Activated CD4-positive, alpha-beta memory T cell treated with anti-CD3 and anti-CD28 coated beads for 36 hours (primary cell): ENCODE data around the gene NRL. TPM values are rescaled to one million over a fixed set of nuclear protein-coding genes. Genes with fewer than 3 reads are reported as not detected.

ENCODE experiments used
- CTCF ChIA-PET: fragments of 350-600 bp; sonication (Branson Sonifier 250); formaldehyde crosslinking; loops from one replicate; lab custom pipeline; 2021; ENCODE audit warnings: antibody characterized with exemption, inconsistent platforms; lab: Charles Lee
- POLR2A ChIA-PET: fragments of 350-600 bp; sonication (Branson Sonifier 250); formaldehyde crosslinking; loops from one replicate; lab custom pipeline; 2021; ENCODE audit warnings: antibody characterized with exemption; lab: Charles Lee
- DNase-seq: peaks from one replicate; pipeline ENCODE4 v3.0.0-alpha.2; 2020
- H3K27ac Mint-ChIP-seq: one replicate; pipeline ENCODE4 v1.8.0; 2021; ENCODE audit warnings: mixed read lengths
- H3K27me3 Mint-ChIP-seq: one replicate; pipeline ENCODE4 v1.8.0; 2021; ENCODE audit warnings: mixed read lengths
- H3K36me3 Mint-ChIP-seq: one replicate; pipeline ENCODE4 v1.8.0; 2021; ENCODE audit warnings: mixed read lengths
- H3K4me1 Mint-ChIP-seq: one replicate; pipeline ENCODE4 v1.8.0; 2021; ENCODE audit warnings: low read depth, mixed read lengths
- H3K4me3 Mint-ChIP-seq: one replicate; pipeline ENCODE4 v1.8.0; 2021; ENCODE audit warnings: mild to moderate bottlenecking, mixed read lengths
- H3K9me3 Mint-ChIP-seq: one replicate; pipeline ENCODE4 v1.8.0; 2021; ENCODE audit warnings: mixed read lengths
- intact Hi-C: fragments of 100-400 bp; cut with micrococcal nuclease; formaldehyde crosslinking; loops from one replicate; pipeline ENCODE4 v1.15.1; 2023
- total RNA-seq, 2 experiments: library from RNA; stranded (reverse); gene quantifications; one replicate each; pipeline ENCODE4 v1.2.3, GENCODE V29; 2021

The NRL gene
- total RNA-seq, 2 experiments from 2014 or later, result 1.2 to 1.9 TPM

DNA sequence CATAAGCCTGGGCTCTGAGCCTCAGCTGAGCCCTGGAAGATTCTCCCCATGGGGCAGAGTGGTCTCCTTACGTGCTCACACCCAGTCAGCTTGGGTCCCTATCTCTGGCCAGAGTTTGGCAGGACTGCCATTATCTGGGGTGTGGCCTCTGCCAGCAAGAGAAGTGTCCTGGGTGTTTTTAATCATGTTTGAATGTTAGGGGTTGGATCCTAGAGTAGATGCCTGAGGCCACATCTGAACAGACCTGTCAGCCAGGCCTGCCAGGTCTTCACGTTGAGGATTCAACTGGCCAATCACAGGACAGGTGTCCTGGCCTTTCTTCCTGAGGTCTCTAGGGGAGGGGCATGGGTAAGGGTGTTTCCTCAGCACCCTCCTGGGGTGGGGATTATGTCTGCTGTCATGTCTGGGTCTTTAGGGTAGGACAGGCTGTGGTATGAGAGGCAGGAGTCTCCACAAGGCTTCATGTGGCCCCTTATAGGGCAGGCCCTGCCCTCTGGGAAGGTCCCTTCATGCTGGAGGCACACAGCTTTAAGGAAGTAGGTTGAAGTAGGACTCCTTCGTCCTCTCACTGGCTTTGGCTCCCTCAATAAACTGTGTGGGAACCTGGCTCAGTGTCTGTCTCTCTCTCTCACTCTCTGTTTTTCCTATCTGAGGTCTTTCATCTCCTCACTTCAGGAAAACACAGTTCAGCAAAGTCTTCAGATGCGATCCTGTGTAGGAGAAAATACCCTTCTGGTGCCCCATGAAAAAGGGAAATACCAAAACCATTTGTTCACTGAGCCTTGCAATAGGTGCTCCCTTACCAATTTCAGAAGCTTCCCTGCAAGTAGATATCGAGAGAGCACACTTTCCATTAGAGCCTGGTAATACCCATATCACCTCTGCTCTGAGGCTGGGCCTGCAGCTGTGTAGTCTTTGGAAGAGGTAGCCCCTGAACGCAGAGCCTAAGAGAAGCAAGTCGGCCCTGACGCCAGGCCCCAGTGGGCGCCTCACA lies 9.0 kb upstream of the NRL start:
- ChIA-PET POLR2A (interaction anchor here (0.6 to 4.9 kb wide), 3 partner anchors 8 to 91 kb away, joined by 3 to 27 read pairs (median 4); partner anchors contain the start of genes DCAF11, NRL and PSME1), CTCF (interaction anchor here (0.8 to 1.5 kb wide), 4 partner anchors 12 to 38 kb away, joined by 3 to 5 read pairs (median 4); partner anchors contain the start of genes IRF9 and PSME1)
- Mint-ChIP-seq H3K27ac (no peak overlapping the region), H3K9me3 (no peaks in the 10 kb centered on the region), H3K27me3 (no peaks in the 10 kb centered on the region), H3K36me3 (peaks cover 25% of the 10 kb centered on the region), H3K4me3 (no peak overlapping the region), H3K4me1 (no peaks in the 10 kb centered on the region)
- DNase-seq, result no peak
- intact Hi-C loops, result no loop called here

- peaks cover 29% of the 10 kb centered on the region for H3K36me3 Mint-ChIP-seq
- no peak overlapping the region for H3K27ac Mint-ChIP-seq
- no peak for DNase-seq
- ChIA-PET CTCF (interaction anchor here (1.5 kb wide), 1 partner anchor 13 kb away, joined by 3 read pairs; the partner anchor contains the start of gene PSME1), POLR2A (no interaction called here)
- no peaks in the 10 kb centered on the region for H3K9me3 Mint-ChIP-seq
- H3K27me3 Mint-ChIP-seq, result no peaks in the 10 kb centered on the region
- H3K4me3 Mint-ChIP-seq, result no peak overlapping the region
- intact Hi-C loops, result no loop called here
- H3K4me1 Mint-ChIP-seq, result no peaks in the 10 kb centered on the region
Observed at GRCh38 chr14:24122898-24123297, 8.1 kb upstream of the NRL start.

GRCh38 chr14:24122416-24122815 lies 7.7 kb upstream of the NRL start:
- no peak for DNase-seq
- intact Hi-C loops, result no loop called here
- no peaks in the 10 kb centered on the region for H3K4me1 Mint-ChIP-seq
- H3K9me3 Mint-ChIP-seq, result no peaks in the 10 kb centered on the region
- POLR2A ChIA-PET, result no interaction called here
- peaks cover 33% of the 10 kb centered on the region for H3K36me3 Mint-ChIP-seq
- H3K4me3 Mint-ChIP-seq, result no peak overlapping the region
- no peak overlapping the region for H3K27ac Mint-ChIP-seq
- CTCF ChIA-PET, result no interaction called here
- H3K27me3 Mint-ChIP-seq, result no peaks in the 10 kb centered on the region

GRCh38 chr14:24121210-24121609 lies 6.5 kb upstream of the NRL start:
- intact Hi-C loops, result no loop called here
- Mint-ChIP-seq H3K9me3 (no peaks in the 10 kb centered on the region), H3K27ac (no peak overlapping the region), H3K4me1 (peaks cover 11% of the 10 kb centered on the region), H3K4me3 (no peak overlapping the region), H3K36me3 (peaks cover 40% of the 10 kb centered on the region), H3K27me3 (no peaks in the 10 kb centered on the region)
- no peak for DNase-seq
- CTCF ChIA-PET, result no interaction called here
- POLR2A ChIA-PET, result interaction anchor here (0.8 to 1.0 kb wide), 2 partner anchors 13 kb away, joined by 3 to 4 read pairs; no protein-coding TSS in a partner anchor

DNA sequence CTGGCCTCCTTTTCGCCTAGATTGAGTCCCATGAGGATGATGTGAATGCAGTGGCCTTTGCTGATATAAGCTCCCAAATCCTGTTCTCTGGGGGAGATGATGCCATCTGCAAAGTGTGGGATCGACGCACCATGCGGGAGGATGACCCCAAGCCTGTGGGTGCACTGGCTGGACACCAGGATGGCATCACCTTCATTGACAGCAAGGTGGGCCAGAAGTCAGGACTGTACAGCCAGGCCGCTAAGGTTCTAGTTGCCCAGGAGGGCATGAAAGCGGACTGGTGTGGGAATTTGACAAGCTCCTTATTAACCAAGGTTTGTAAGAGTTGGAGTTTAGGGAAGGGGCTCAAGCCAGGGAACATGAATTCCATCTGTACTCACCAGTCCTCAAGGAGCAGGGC lies 4.9 kb upstream of the NRL start:
- ChIA-PET CTCF (interaction anchor here (1.0 kb wide), 1 partner anchor 11 kb away, joined by 7 read pairs; no protein-coding TSS in a partner anchor), POLR2A (interaction anchor here (1.1 to 6.6 kb wide), 2 partner anchors 13 to 17 kb away, joined by 4 to 73 read pairs; partner anchors contain the start of gene PSME1)
- Mint-ChIP-seq H3K9me3 (no peaks in the 10 kb centered on the region), H3K27ac (no peak overlapping the region), H3K36me3 (peaks cover 49% of the 10 kb centered on the region), H3K27me3 (no peaks in the 10 kb centered on the region), H3K4me1 (peaks cover 20% of the 10 kb centered on the region), H3K4me3 (no peak overlapping the region)
- intact Hi-C loops, result no loop called here
- no peak for DNase-seq

DNA sequence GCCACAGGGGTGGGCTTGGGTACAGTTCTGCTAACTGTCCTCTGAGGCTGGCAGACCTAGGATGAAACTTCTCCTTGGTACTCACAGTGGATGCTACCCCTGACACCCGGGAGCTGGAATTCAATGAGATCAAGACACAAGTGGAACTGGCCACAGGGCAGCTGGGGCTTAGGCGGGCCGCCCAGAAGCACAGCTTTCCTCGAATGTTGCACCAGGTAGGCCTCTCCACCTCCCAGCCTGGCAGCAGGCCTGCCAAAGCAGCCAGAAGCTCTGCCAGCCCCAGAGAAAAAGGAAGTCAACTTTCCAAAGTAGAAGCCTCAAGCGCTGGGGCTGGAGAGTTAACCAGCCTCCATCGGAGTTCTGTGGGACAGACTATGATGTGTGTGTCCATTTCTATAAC lies 2.4 kb upstream of the NRL start:
- POLR2A ChIA-PET, result interaction anchor here (0.6 to 6.6 kb wide), 4 partner anchors 9 to 163 kb away, joined by 3 to 73 read pairs (median 16); partner anchors contain the start of gene PSME1
- Mint-ChIP-seq H3K27ac (no peak overlapping the region), H3K36me3 (peaks cover 40% of the 10 kb centered on the region), H3K4me3 (no peak overlapping the region), H3K27me3 (no peaks in the 10 kb centered on the region), H3K9me3 (no peaks in the 10 kb centered on the region), H3K4me1 (peaks cover 20% of the 10 kb centered on the region)
- intact Hi-C loops, result no loop called here
- DNase-seq, result no peak
- CTCF ChIA-PET, result interaction anchor here (0.8 to 4.6 kb wide), 4 partner anchors 9 to 89 kb away, joined by 3 to 33 read pairs (median 6); partner anchors contain the start of gene IRF9

DNA sequence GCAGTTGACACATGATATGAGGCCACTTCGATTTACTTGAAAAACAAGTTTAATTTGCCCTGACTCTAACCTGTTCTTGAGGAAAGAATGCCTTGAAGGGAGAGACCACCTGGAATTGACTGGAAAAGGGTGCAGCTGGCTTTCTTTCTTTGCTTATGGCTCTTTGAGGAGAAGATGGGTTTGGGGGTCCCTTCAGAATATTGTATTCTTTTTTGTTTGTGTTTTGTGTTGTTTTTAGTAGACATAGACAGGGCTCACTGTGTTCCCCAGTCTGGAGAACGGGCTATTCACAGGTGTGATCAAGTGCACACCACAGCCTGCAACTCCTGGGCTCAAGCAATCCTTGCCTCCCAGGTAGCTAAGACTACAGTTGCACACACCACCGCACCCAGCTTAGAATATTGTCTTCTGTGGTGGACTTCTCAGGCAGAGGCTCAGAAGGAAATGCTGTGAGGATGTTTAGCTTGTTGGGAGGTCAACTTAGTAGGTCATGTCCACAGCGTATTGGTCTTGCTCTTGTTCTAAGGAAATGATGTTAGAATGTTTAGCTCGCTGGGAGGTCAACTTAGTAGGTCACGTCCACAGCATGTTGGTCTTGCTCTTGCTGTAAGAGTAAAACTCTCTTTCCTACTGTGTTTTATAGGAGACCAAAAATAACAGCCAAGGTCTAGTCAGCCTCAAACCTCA lies 1.5 kb upstream of the NRL start:
- peak overlapping the region; percentile 95 for H3K4me3 Mint-ChIP-seq
- DNase-seq, result no peak
- H3K4me1 Mint-ChIP-seq, result peaks cover 20% of the 10 kb centered on the region
- H3K9me3 Mint-ChIP-seq, result no peaks in the 10 kb centered on the region
- intact Hi-C loops, result no loop called here
- H3K36me3 Mint-ChIP-seq, result peaks cover 38% of the 10 kb centered on the region
- no peaks in the 10 kb centered on the region for H3K27me3 Mint-ChIP-seq
- ChIA-PET POLR2A (interaction anchor here (0.9 to 6.6 kb wide), 7 partner anchors 10 to 158 kb away, joined by 3 to 73 read pairs (median 27); partner anchors contain the start of genes EMC9, PSME1, PSME2 and RNF31), CTCF (interaction anchor here (0.7 to 4.6 kb wide), 11 partner anchors 8 to 217 kb away, joined by 3 to 33 read pairs (median 5); partner anchors contain the start of genes EMC9, IRF9, PCK2 and PSME2)
- peak overlapping the region; percentile 100 for H3K27ac Mint-ChIP-seq

DNA sequence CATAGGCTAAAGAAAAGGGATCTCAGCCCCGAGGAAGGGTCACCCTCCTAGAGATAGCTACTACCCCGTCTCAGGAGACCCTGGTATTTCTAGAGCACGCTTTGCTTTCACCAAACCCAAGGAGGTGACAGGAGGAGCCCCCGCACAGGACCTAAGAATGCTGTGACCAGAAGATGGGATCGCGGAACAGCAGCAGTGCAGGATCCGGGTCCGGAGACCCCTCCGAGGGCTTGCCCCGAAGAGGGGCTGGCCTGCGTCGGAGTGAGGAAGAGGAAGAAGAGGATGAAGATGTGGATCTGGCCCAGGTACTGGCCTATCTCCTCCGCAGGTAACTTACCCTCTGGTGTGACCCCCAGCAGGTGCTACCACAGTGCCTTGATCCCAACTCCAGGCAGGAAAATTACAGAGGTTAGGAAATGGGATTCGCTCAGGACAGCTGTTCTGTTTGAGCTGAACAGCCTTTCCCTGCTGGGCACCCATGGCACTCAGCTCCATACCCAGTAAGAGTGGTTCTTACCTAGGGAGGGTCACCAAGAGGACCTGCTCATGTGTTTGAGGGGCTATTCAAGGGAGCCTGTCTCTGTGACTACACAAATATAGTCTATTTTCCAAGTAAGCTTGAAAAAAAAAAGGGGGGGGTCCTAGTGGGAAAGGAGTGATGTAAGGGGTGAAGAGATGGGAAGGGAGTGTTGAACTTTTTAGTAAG lies 826 bp upstream of the NRL start:
- CTCF ChIA-PET, result interaction anchor here (0.7 to 4.6 kb wide), 17 partner anchors 7 to 218 kb away, joined by 3 to 33 read pairs (median 7); partner anchors contain the start of genes CIDEB, EMC9, IRF9 and PCK2
- peaks cover 22% of the 10 kb centered on the region for H3K4me1 Mint-ChIP-seq
- peaks cover 36% of the 10 kb centered on the region for H3K36me3 Mint-ChIP-seq
- peak overlapping the region; percentile 100 for H3K27ac Mint-ChIP-seq
- H3K4me3 Mint-ChIP-seq, result peak overlapping the region; percentile 95
- peak; percentile 26 for DNase-seq
- no peaks in the 10 kb centered on the region for H3K9me3 Mint-ChIP-seq
- POLR2A ChIA-PET, result interaction anchor here (1.2 to 6.6 kb wide), 14 partner anchors 9 to 158 kb away, joined by 4 to 73 read pairs (median 15); partner anchors contain the start of genes CHMP4A, EMC9, IRF9 and PCK2
- intact Hi-C loops, result loop anchor here (1.0 to 2.0 kb wide), 5 partner anchors 21 to 646 kb away; partner anchors contain the start of genes CARMIL3, GMPR2, IPO4 and NEDD8
- H3K27me3 Mint-ChIP-seq, result no peaks in the 10 kb centered on the region

DNA sequence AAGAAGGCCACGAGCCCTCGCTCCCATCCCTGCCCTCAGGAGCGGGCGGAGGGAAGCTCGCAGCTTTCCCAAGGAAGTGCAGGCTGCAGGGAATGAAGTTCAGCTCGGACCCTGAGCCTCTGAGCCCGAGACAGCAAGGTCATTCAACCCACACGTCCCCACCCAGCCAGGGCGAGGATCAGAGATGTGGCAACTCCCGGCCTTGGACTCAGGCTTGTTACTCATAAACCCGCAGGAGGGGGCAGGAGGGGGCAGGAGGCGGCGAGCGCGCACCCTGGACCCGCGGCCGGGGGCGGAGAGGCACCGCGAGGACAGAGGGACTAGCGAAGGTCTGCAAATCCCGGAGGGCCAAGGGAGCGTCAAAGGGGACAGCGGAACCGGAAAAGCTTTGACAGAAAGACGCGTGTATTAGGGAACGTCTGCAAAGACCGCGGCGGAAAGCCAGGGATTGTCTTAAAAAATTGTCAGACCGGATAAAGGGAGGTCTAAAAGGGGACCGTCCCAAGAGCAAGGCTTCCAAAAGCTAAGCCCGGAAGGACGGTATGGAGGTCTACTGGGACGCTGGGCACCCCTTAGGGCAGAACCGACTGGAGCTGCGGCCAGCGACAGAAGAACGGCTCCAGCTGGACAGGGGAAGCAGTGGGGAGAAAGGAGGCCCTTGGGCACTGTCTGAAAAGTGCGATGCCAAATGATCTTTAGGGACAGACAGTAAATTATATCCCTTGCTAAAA lies 783 bp downstream of the NRL start:
- Mint-ChIP-seq H3K27ac (peak overlapping the region; percentile 100), H3K36me3 (peaks cover 26% of the 10 kb centered on the region), H3K27me3 (no peaks in the 10 kb centered on the region), H3K4me3 (peak overlapping the region; percentile 95), H3K4me1 (peaks cover 30% of the 10 kb centered on the region), H3K9me3 (no peaks in the 10 kb centered on the region)
- ChIA-PET POLR2A (interaction anchor here (1.0 to 6.6 kb wide), 20 partner anchors 11 to 793 kb away, joined by 3 to 73 read pairs (median 8); partner anchors contain the start of genes CARMIL3, CBLN3, CHMP4A and CIDEB), CTCF (interaction anchor here (0.7 to 4.6 kb wide), 15 partner anchors 19 to 1105 kb away, joined by 3 to 33 read pairs (median 7); partner anchors contain the start of genes CIDEB, DHRS4L2, EMC9 and IRF9)
- peak; percentile 93 for DNase-seq
- intact Hi-C loops, result loop anchor here (1.0 to 2.0 kb wide), 10 partner anchors 20 to 793 kb away; partner anchors contain the start of genes CARMIL3, CHMP4A, EMC9 and IPO4

DNA sequence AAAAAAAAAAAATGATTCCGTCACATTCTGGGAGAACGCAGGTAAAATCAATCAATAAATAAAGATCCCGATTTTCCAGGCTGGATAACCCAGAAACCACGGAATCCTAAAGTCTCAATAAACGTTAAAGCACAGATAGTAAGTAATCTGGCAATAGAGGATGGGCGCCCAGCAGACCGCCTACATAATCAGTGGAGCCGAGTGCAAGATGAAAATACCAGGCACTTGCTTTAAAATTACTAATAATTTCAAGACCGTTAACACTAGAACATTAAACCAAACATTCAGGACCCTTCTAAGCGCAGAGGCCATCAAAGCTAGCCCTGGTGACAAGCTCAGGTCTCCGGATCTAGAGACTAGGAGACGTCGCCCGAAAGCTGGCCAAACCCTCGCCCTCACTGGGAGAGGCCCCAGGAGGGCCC lies 1.4 kb downstream of the NRL start:
- CTCF ChIA-PET, result interaction anchor here (1.4 to 4.6 kb wide), 9 partner anchors 18 to 220 kb away, joined by 3 to 33 read pairs (median 10); partner anchors contain the start of genes CIDEB, EMC9, IRF9 and MDP1
- H3K4me1 Mint-ChIP-seq, result peaks cover 36% of the 10 kb centered on the region
- H3K36me3 Mint-ChIP-seq, result peaks cover 21% of the 10 kb centered on the region
- intact Hi-C loops, result no loop called here
- peak overlapping the region; percentile 95 for H3K4me3 Mint-ChIP-seq
- H3K27me3 Mint-ChIP-seq, result no peaks in the 10 kb centered on the region
- POLR2A ChIA-PET, result interaction anchor here (1.0 to 6.6 kb wide), 11 partner anchors 13 to 316 kb away, joined by 3 to 73 read pairs (median 27); partner anchors contain the start of genes CBLN3, EMC9, IRF9 and KHNYN
- peak overlapping the region; percentile 100 for H3K27ac Mint-ChIP-seq
- H3K9me3 Mint-ChIP-seq, result no peaks in the 10 kb centered on the region
- DNase-seq, result no peak
